Hematopoietic multipotent progenitor cell treated with erythropoietin and hydrocortisone succinate and interleukin-3 and kit ligand, for 17 days (in vitro differentiated cells): ENCODE measurements around the gene TMEM214.

Source experiments
- DNase-seq: peaks from one replicate; pipeline ENCODE4 v3.0.0-alpha.2; 2015; ENCODE audit warnings: low spot score

TMEM214 gene

DNA sequence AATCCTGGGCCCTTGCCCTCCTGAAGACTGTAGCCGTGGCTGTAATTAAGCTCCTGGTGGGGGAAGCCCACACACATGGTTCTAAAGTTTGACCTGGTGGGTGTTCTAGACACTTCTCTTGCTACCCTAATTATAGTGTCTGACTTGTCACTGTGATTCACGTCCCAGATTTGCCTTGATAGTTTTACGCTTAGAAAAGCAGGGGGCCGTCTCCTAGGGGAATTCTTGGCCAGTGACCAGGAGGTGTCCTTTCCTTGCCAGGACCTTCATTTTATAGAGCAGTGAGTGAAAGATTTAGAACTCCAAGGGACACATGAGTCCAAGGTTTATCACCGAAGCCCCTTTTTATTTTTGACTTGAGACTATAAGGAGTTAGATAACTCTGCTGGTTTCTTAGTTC, 9.0 kb downstream of the TMEM214 start:
- no peak for DNase-seq

DNA sequence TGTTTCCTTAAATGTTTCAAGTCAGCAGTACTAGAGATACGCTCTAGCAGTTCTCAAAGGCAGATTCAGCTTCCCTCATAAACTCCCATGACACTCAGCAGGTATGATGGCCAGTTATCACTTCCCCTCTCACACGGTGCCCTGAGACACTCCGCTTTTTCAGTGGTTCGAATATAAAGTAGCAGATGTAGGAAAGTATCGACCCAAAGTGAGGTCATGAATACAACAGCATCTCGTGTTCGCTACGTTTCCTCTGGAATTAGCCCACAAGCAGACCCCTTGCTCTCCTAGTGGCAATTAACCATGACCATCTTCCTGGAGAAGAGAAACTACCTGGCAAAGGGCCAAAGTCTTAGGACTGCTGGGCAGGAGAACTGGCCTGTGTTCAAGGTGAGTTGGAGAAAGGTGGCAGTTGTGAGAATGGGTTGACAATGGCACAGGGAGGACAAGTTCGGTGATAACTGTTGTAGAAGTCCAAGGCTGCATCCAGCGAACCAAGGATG, 9.4 kb downstream of the TMEM214 start:
- no peak for DNase-seq

DNA sequence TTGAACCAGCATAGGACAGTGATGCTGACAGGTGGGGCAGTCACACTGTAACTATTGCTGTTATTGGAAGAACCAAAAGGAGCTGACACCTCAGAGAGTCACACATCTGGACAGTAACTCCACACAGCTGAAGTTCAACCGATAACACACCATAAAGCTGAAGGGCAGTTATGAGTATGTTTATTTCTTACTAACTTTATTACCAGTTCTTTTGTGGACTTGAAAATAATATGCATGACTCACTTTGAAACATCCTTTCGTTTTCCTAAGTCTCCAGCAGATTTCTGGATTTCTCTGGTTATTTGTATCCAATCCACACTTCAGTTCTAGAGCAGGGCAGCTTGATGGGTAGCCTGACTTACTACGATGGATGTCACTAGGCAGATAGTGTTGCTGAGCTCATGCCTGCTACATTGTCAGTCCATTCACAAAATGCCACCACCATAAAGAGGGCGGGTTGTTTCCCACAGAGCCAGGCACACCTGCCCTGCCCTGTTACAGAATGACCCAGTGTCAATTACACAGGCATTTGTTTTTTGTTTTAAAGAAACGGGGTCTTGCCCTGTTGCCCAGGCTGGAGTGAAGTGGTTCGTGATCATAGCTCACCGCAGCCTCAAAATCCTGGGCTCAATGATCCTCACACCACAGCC, 10.3 kb downstream of the TMEM214 start:
- no peak for DNase-seq

DNA sequence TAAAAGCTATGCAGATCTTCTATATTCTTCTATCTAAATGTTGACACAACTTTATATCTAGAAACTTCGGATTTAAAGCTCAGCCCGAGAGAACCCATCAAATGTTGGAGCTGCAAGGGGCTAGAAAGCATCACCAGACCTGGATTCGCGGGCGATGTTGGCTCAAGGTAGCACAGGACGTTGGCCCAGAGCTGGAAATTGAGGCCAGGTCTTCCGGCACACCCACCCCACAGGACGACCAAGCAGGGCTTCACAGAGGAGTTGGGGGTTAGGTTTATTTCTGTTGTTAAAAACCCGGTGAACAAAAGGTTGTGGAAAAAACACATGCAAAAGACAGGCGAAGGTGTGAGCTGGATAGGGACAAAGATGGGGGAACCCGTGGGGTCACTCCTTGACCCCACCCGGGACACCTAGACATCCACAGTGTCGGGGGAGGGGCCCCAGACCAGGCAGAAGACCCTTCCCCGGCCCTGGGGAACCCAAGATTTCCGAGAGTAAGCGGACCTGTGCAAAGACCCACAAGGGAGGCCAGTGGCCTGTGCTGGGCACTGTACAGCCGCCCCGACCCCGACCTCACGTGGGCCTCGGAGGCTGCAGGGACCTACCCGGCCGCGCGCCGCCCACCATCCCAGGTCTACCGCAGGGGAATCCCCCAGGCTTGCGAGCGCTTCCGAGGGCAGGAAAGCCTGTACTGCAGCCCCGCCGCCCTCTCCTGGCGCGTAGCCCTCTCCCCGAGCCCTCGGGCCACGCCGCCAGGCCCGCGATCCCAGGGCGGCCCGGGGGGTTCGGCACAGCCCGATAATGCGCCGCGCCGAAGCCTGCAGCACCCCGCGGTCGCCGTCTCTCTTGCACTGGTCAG, 16.9 kb downstream of the TMEM214 start:
- DNase-seq: peak; percentile 21

DNA sequence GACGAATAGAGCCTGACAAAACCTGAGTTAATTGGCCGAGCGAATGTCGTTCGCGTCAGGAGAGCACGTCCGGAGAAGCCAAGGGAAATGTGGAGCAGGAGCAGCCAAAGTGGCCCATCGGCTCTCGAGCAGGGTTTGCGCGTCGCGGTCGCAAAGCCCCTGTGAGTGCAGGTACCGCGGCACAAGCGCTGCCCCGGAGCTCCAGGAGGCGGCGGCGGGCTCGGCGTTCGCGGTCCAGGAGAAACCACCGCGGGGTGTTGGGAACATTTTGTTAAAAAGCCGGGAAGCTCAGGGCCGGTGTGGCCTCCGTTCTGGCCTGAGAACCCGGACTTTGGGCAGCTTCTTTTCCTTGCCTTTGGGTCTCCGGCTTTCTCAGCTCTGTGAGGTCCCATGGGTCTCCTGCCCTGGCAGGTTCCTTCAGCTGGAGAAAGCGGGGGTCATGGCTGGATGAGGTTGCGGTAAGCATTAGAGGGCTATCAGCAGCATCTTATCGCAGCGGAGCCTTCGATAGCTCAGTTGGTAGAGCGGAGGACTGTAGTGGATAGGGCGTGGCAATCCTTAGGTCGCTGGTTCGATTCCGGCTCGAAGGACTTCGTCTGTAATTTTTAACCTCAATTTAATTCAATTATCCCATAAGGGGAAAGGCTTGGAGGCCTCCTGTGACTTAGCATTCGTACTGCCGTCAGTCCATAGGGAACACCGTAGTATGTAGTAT, 17.7 kb downstream of the TMEM214 start:
- DNase-seq: peak; percentile 90

DNA sequence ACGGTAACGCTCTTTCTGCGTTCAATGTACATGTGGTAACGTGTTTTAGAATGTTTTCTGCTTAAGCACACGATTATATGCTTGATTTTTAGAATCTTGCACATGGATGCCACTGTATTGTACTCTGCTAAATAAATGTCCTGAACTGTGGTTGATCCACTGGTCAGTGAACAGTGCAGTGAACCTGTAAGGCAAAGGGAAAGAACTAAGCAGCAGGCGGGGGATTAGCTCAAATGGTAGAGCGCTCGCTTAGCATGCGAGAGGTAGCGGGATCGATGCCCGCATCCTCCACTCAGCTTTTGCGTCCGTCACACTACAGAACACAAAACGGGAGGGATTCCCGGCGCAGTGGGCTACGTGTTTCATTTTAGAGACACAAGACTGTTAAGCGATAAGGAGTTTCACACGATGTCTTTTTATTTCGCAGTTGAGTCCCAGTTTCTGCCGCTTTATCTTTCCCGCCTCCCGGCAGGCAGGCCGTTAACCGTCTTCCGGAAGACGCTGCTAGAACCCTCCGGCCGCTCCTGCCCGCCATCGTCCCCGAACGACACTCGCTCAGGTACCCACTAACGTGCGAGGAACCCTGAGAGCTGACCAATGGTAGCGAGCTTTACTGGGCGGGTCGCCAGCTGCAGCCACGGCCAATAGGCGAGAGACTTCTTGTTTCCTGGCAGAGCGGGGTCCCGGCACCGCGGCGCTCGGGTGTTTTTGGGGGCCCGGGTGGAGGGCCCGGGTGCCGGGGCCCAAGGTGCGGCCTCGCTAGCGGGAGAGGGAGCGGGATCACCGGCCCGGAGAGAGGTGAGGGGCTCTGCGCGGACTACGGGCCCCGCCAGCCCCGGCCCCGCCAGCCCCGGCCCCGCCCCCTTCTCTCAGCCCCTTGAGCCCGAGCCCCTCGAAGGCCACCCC, 18.5 kb downstream of the TMEM214 start, which contains the start of gene AGBL5:
TSS of gene AGBL5 (plus strand) at position 673 of the 906 bp plus-strand sequence. CDS start 1,291 bp downstream, outside the sequence.
- DNase-seq: peak; percentile 91

DNA sequence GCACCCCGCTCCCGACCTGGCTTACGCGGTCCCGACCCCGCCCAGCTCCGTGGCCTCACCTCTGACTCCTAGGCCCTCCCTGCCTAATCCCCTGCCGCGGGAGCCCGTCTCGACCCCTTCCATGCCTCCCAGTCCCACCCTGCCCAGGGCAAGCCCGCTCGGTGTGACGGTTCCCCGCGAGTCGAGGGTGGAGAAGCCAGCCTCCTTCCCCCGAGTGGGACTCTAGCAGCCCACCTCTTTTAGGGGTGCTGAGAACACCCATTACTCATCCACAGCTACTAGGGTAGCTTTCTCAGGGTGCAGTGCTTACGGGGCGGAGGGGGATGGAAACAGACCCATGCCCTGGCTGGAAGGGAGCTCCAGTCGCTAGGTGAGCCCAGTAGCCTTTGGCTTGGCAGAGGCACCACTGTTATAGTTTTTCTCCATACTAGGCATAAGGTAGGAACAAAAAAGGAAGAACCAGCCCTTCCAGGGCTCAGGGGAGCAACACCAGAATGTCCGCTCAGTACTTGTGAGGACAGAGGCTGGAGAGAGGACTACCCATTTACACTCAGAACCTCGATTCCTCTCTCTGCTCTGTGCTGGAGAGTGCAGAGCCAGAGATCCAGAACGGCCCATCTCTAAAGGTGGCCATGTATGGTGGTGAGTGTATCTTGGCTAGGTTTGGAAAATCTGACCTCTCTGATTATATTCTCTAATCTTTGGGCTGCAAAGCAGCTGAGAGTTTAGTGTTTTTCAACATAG, 19.3 kb downstream of the TMEM214 start:
- no peak for DNase-seq

DNA sequence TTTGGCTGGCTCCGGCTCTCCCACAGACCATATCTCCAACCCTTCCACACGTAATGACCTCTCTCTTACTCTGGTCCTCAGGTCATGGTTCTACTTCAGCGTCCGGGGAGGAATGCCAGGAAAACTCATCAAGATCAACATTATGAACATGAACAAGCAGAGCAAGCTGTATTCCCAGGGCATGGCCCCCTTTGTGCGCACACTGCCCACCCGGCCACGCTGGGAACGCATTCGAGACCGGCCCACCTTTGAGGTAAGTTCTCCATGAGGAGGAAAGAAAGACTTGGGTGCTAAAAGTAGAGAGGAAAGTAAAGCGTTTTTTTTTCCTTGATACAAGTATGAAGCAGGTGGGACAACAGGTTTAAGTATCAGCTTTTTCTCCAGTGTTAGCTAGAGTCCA, 20.6 kb downstream of the TMEM214 start:
- no peak for DNase-seq

DNA sequence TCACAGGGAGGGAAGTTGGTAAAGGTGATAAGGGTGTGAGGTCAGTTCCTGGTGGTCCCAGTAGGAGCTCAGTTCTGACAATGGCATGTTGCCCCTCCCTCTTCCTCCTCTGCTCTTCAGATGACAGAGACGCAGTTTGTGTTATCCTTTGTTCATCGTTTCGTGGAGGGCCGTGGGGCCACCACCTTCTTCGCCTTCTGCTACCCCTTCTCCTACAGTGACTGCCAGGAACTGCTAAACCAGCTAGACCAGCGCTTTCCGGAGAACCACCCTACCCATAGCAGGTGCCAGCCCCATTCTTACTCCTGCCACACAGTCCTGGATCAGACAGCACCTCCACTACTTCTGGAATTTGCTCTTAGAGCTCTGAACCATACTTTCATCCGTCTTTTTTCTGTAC, 21.0 kb downstream of the TMEM214 start:
- no peak for DNase-seq

DNA sequence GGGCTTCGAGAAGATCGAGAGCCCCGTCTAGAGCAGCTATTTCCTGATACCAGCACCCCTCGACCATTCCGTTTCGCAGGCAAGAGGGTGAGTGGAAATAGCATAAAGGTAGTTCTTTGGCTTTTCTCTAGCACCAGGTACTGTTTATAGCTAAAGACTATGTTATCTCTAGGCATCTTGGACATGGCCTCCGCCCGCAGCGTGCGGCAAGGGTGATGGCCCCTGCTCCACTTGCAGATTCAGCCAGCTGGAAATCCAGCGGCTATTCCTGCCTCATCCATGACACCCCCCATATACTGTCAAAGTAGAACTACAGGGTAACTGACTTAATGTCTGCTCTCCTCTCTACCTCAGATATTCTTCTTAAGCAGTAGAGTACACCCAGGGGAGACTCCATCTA, 22.0 kb downstream of the TMEM214 start:
- DNase-seq: no peak

DNA sequence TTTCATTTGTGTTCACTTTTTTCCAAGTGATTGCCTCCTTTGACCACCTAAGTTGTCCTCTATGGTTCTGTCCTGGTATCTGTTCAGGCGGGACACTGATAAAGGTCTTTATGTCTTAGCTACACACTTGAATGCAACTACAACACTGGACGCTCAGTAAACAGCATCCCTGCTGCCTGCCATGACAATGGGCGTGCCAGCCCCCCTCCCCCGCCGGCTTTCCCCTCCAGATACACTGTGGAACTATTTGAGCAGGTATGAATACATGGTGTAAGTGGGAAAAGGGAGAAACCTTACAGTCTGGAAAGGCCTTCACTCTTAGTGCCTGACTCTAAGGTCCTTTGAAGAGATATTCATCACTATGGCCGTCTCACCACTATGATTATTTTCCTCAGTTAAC, 24.4 kb downstream of the TMEM214 start:
- no peak for DNase-seq

DNA sequence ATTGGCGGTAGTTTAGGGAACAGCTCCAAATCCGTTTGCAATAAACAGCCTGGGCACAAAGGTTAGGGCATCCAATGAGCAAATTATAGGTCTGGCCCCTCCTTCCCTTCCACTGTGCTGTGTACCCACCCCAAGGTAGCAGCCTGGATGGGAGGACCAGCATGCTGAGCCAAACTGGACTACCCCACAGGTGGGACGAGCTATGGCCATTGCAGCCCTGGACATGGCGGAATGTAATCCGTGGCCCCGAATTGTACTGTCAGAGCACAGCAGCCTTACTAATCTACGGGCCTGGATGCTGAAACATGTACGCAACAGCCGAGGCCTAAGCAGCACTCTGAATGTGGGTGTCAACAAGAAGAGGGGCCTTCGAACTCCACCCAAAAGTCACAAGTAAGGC, 25.4 kb downstream of the TMEM214 start:
- no peak for DNase-seq

DNA sequence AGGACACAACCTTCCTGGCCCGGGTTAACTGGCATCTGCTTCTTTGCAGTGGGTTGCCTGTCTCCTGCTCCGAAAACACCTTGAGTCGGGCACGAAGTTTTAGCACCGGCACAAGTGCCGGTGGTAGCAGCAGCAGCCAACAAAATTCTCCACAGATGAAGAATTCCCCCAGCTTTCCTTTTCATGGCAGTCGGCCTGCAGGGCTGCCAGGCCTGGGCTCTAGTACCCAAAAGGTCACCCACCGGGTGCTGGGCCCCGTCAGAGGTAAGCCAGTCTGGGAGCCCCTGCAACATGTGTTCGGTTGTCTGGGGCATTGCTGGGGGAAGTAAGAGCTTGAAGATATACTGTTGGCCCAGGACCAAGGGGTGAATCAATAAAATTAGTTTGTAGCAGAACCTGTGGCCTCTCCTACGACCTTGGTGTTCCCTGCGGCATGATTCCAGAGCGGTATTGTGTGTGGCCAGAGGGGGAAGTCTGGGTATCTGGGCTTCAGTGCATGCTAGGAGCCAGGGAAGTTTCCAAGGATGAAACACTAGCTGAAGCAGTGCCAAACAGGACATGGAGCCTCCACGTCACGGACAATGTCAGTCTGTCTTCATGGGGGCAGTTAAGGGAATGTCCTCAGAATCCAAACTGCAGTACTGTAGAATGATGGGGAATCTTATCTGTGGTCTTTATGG, 26.5 kb downstream of the TMEM214 start:
- no peak for DNase-seq

DNA sequence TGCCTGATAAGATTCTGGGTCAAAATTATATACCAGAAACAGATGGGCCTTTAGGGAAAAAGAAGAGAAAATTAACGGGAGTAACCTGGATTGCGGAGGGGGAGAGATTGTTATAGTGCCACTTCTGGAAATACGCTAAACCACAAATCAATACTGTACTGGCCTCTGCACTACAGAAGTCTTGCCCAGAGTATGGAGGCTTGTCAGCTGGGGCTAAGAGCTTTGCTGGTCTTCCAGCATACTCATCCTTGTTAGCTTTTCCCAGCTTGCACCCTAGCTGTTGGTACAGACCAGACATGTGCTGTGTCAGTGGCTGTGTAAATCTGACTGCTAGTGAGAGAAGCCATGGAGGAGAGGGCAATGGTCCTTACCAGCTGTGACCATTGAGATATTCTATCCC, 27.6 kb downstream of the TMEM214 start:
- DNase-seq: no peak

DNA sequence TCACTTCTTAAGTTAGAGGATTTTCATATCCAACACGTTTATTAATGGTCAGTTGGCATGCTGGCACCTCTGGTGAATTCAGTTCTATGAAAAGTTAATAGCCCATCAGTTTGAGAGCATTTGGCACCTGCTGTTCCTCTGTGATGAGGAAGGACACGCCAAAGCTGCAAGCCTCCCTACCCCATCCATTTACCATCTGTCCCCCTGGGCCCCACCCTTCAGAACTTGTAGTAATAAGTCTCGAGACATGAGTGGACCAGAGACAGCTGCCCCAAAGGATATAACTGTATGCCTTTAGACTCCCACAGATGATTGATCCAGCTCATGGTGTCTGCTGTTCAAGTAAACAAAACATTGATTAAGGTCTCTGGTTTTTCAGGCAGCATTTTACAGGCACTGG, 32.4 kb downstream of the TMEM214 start:
- DNase-seq: no peak

DNA sequence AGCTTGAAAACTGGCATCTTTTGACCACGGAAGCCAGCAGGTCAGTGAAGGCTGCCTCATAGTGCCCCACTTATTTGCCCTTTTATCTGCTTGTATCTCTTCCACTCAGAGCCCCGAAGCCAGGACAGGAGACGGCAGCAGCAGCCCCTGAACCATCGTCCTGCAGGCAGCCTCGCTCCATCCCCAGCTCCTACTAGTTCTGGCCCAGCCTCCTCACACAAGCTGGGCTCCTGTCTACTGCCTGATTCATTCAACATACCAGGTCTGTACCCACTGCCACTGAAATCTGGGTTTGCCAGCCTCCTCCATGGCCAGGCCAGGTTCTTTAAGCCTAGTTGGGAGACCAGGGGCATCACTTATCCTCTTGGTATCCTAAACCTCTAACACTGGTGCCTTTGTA, 34.6 kb downstream of the TMEM214 start:
- DNase-seq: no peak

DNA sequence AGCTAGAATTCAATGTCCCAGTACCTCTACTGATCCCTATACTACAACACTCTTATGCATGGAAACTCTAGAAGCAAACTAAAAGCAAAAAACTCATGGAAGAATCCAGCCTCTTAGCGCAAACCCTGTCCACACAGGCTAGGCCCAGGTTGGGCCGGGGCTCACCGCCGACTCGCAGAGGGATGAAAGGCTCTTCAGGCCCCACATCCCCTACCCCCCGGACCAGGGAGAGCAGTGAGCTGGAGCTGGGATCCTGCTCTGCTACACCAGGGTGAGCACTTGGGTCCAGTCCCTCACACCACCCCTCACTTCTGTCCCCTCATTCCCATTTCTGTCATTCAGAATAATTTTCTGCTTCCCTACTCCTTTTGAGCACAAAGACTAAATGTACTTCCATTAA, 36.7 kb downstream of the TMEM214 start:
- DNase-seq: no peak

DNA sequence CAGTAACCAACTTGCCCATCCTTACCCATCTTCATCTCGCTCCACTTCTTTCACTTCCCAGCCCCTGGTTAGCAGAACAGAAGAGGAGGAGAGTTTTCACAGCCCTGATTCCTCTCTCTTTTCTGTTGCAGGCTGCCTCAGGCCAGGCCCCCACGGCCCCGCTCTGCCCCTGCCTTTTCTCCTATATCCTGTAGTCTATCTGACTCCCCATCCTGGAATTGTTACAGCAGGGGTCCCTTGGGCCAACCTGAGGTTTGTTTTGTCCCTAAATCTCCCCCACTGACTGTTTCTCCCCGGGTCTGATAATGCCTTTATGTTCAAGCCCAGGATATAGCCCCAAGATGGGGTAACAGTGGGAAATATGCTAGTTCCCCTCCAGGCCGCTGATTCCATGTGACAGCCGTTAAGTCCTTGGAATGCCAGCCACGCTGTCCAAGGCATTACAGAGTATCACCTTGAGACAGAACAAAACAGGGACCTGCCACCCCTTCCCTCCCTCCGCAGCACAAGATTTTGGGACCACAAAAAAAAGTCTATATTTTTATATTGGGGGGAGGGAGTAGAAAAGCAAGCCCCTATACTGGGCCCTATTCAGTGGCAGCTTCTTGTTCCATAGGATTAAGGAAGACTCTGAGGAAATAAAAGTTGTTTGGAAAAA, 37.3 kb downstream of the TMEM214 start:
- no peak for DNase-seq

DNA sequence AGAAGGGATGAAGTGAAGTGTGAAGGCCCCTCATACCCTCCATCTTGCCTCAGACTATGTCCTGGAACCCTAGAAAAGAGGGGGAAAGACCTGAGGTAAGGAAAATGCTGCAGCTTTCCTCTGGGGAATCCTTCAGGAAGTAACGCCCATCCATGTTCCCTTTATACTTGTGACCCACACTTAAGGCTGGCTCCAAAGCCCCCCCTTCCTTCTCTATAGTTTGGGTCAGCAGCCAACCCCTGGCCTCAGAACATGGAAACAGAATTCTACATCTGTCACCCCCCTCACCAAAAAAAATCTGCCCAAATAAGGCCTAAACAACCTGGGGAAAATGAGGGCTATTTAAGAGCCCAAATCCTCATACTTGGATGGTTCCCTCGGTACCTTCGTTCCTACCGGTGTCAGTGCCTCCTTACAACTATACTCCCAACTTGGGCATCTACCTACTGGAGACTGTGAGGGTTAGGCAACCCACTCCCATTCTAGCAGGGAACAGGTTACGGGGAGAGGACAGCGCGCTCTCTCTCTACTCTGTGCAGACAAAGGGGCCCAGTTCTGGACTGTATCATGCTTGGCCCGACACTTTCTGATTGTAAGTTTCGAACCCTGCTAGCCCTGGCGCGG, 38.0 kb downstream of the TMEM214 start:
- DNase-seq: no peak
